DMS114 treated with DMSO at 0.1 percent for 48 hours (cell line): ENCODE measurements around the gene MOB4.
"Not testable (repeated sequence)": the region's sequence is repeated elsewhere in the genome, so short reads cannot be mapped to it uniquely, and the experiment has no call there.

Experiments used
- DNase-seq: peaks from one replicate; lab custom pipeline; 2025; ENCODE audit not compliant: unreplicated experiment; lab: John Stamatoyannopoulos, UW

The MOB4 gene

GRCh38 chr2:197513915-197514314 is 2.0 kb upstream of the MOB4 start:
- DNase-seq, result no peak

DNA sequence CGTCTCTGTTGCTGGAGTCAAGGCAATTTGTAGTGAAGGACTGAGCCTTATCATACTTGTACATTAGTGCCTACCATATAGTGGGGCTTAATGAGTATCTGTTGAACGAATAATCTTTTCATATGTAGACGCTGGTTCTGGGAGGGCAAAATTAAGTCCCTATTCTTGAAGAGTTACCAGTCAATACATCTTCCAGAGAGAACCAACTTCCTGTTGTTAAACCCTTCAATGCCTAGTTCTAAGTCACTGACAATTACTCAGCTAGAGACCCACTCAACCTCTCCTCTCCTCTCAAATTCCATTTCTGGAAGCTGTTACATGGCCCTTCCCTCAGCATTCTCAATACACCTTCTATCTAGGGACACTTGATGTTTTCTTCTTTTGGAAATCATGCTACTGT is 1.1 kb upstream of the MOB4 start:
- no peak for DNase-seq

DNA sequence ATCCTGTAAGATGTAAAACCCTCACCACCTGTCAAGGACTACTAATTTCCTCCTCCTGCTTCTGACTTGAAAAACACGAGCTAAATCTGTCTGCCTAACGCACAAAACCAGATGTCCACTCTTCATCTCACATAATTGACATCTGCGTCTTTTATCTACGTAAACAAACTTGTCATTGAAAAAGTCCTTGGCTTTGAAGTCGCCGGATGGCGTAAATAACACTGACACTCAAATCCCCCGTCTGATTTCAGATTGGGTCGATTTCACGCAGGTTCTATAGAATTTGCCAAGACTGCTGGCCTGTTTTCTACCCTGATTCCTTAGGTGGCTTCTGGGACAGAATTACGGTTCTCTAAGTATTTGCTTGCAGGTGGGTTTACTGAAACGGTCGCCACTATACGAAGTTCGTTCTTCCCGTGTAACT is 539 bp upstream of the MOB4 start:
- no peak for DNase-seq

DNA sequence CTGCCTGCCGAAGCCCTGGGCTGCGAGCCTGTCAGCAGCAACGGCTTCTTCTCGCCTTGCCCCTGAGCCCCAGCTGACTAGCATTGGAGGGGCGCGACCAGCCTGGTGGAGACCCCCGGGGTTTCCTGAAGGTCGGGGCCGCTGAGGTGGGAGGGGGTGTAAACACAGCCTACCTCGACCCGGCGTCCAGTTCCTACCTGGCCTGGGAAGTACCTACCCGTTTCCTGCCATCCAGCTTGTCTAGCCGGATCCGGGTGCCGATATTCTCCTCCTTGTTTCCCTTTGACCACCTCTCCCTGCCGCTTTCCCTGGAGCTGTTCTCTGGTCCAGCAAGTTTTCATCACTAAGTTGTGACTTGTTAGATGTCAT is 511 bp downstream of the MOB4 start:
- no peak for DNase-seq

DNA sequence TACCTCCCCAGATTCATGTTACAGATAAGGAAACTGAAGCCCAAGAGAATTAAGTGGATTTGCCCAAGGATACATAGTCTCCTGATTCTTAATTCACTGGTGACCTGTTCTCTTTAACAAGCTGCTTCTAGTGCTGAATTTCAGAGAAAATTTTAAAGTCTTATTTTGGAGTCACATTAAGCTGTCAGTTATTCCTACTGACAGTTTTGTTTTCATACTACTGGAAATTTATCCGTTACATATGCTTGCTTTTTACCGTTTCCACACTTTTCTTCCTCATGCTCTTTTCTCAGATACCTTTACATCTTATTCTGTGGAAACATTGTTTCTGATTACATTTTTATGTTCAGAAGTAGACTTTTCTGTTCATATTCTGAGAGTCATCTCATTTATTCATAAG is 1.3 kb downstream of the MOB4 start:
- no peak for DNase-seq

DNA sequence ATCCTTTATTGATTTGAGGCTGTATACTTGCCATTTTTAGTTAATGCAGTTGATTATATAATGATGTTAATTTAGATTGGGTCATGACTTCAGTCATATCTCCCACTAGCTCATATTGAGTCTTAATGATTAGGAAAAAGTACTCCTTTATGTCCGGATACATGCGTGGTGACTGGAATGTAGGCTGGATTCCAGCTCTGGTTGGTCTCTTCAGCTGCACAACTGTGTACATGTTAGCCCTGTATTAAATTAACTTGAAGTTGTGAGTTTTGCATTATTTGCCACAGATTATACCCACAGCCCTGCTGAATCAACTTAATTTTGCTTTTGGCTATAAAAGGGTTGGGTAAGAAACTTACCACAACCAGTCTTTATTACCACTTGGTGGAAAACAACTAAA is 22.5 kb downstream of the MOB4 start:
- DNase-seq, result no peak

DNA sequence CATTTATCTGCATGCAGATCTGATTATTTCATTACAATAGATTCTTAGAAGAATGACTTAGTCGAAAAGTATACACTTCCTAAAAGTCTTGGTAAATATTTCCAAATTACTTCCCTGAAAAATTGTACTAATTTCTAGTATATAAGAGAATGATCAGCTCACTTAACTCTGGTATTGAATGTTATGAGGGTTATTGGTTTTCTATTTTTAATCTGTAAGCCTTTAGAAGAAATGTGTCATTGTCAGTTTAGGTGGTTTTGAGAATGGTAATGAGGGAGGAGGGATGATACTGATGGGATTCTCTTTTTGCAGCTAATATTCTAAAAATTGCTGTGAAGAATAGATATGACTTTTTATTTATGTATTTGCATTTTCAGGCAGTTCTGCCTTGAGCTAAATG is 23.9 kb downstream of the MOB4 start:
- DNase-seq, result no peak

- no peak for DNase-seq
Observed at GRCh38 chr2:197543206-197543605, 27.3 kb downstream of the MOB4 start.

- DNase-seq, result no peak
Observed at GRCh38 chr2:197547163-197547900, 31.5 kb downstream of the MOB4 start.

- no peak for DNase-seq
Observed at GRCh38 chr2:197548582-197548981, 32.7 kb downstream of the MOB4 start.

DNA sequence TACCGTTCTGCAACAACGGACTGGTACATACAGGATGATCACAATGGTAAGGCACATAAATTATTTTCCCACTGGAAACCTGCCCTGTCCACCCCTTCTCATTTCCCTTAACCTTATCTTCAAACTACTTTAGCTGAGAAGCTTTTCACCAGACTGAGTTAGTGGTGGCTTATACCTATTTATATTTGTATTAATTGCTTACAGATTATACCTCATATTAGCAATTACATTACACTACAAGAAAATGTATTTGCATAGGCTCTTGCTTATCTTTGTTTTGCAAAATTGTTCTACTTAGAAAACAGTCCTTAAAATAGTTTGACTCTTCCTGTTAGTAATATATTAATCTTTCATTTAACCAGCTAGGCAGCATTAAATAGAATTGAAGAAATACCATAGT is 35.4 kb downstream of the MOB4 start:
- not testable (repeated sequence) for DNase-seq

GRCh38 chr2:197555467-197555866 is 39.6 kb downstream of the MOB4 start:
- no peak for DNase-seq

- no peak for DNase-seq
Observed at GRCh38 chr2:197556456-197556855, 40.6 kb downstream of the MOB4 start.

GRCh38 chr2:197558393-197558792 is 42.5 kb downstream of the MOB4 start:
- no peak for DNase-seq

DNA sequence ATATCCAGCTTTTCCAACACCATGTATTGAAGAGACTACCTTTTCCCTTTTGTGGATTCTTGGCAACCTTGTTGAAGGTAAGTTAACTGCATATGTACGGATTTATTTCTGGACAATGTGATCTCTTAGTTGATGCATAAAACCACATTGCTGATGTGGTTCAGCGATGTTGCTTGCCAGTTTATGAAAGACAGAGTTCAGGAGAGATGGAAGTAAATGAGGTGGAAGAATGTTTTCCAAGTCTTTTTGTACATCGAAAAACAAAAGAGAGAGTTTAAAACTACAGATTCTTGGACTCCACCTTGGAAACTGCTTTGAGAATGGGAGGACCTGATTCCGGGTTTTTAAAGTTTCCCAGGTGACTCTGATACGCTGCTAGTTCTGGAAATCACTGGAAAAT is 43.8 kb downstream of the MOB4 start:
- DNase-seq, result no peak

GRCh38 chr2:197560146-197560665 is 44.3 kb downstream of the MOB4 start:
- DNase-seq, result no peak

DNA sequence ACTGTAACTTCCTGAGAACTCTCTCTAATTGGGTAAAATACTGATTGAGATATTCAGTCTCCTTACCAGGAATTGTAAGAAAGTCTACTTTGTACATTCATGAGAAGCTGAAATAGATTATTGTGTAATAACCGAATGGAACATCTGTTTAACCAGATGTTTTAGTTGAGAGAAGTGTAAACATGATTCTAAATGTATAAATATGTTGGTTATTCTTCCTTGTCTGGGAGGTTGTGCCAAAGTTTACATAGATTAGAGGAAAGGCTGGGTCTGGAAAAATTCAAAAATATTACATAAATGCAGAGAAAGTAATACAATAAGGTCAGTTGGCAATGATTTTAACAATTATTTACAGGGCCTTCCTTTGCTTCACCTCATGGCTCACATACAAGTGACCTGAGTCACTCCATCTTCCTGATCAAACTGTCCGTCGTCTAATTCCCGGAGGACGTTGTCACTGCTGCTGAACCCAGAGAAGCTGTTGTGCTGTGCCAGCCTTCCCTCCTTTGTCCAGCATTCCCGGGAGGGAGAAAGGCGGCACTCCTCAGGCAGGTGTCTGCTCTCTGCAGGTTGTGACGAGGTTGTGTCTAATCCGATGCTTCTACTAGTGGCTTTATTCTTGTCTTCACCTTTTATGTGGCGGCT is 55.9 kb downstream of the MOB4 start:
- DNase-seq, result no peak

GRCh38 chr2:197573608-197574007 is 57.7 kb downstream of the MOB4 start:
- no peak for DNase-seq

GRCh38 chr2:197575987-197576386 is 60.1 kb downstream of the MOB4 start:
- DNase-seq, result no peak

DNA sequence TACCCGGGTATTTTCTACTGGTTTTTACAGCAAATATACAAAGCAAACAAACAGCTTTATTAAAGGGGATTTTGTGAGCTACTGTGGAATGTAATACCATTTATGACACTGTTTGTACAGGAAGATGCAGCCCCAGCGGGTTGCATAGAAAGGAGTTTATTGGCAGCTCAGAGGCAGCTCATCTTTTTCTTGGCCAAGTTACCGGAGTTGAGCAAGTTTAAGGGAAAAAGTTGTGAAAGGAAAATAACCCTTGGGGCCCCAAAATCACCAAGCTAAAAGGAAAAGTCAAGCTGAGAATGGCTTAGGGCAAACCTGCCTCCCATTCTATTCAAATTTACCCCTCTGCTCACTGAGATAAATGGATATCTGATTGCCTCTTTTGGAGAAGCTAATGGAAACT is 60.8 kb downstream of the MOB4 start:
- no peak for DNase-seq

- DNase-seq, result no peak
Observed at GRCh38 chr2:197577446-197577845, 61.6 kb downstream of the MOB4 start.

- not testable (repeated sequence) for DNase-seq
Observed at GRCh38 chr2:197578294-197578693, 62.4 kb downstream of the MOB4 start.

GRCh38 chr2:197580166-197580565 is 64.3 kb downstream of the MOB4 start:
- not testable (repeated sequence) for DNase-seq
